HEK293T (cell line): Measurements from ENCODE around the gene KRT23.

Experiments used
- CTCF ChIA-PET: fragments of 350-600 bp; formaldehyde crosslinking; extraction: SDS; loops from one replicate; lab custom pipeline; 2021; ENCODE audit warnings: antibody characterized with exemption, inconsistent platforms; lab: Yijun Ruan, JAX
- POLR2A ChIA-PET: fragments of 350-600 bp; formaldehyde crosslinking; extraction: SDS; loops from one replicate; lab custom pipeline; 2020; ENCODE audit warnings: antibody characterized with exemption, inconsistent platforms; lab: Yijun Ruan, JAX
- DNase-seq: peaks from one replicate; pipeline ENCODE4 v3.0.0; 2012; ENCODE audit warnings: mixed read lengths; ENCODE audit errors: extremely low spot score
- ARNT ChIP-seq: fragments of 450-650 bp; IDR thresholded peaks from 2 replicates; pipeline ENCODE4 v1.6.1; 2017; ENCODE audit warnings: mild to moderate bottlenecking
- BHLHE40 ChIP-seq: fragments of 450-650 bp; IDR thresholded peaks from 2 replicates; pipeline ENCODE4 v1.6.1; 2016; ENCODE audit warnings: mild to moderate bottlenecking, moderate library complexity, borderline replicate concordance
- CTBP1 ChIP-seq: fragments of 450-650 bp; IDR thresholded peaks from 2 replicates; pipeline ENCODE4 v1.6.1; 2016; ENCODE audit warnings: borderline replicate concordance
- ELF4 ChIP-seq: fragments of 450-650 bp; IDR thresholded peaks from 2 replicates; pipeline ENCODE4 v1.6.1; 2017; ENCODE audit warnings: antibody characterized with exemption
- FOXA1 ChIP-seq: fragments of 450-650 bp; IDR thresholded peaks from 2 replicates; pipeline ENCODE4 v1.6.1; 2016; ENCODE audit warnings: mild to moderate bottlenecking
- FOXK2 ChIP-seq: fragments of 450-650 bp; IDR thresholded peaks from 2 replicates; pipeline ENCODE4 v1.6.1; 2016; ENCODE audit warnings: mild to moderate bottlenecking
- FOXM1 ChIP-seq: fragments of 450-650 bp; IDR thresholded peaks from 2 replicates; pipeline ENCODE4 v1.6.1; 2017; ENCODE audit warnings: mild to moderate bottlenecking, borderline replicate concordance
- HDGF ChIP-seq: fragments of 450-650 bp; IDR thresholded peaks from 2 replicates; pipeline ENCODE4 v1.6.1; 2017; ENCODE audit warnings: antibody characterized with exemption, borderline replicate concordance
- L3MBTL2 ChIP-seq: fragments of 450-650 bp; conservative IDR thresholded peaks from 2 replicates; pipeline ENCODE4 v1.6.1; 2016; ENCODE audit warnings: mild to moderate bottlenecking
- LEF1 ChIP-seq: fragments of 450-650 bp; IDR thresholded peaks from 2 replicates; pipeline ENCODE4 v1.6.1; 2017; ENCODE audit warnings: mild to moderate bottlenecking, borderline replicate concordance
- NFRKB ChIP-seq: fragments of 450-650 bp; IDR thresholded peaks from 2 replicates; pipeline ENCODE4 v1.6.1; 2016; ENCODE audit warnings: mild to moderate bottlenecking, moderate library complexity
- PKNOX1 ChIP-seq: fragments of 450-650 bp; IDR thresholded peaks from 2 replicates; pipeline ENCODE4 v1.6.1; 2016
- SP1 ChIP-seq: fragments of 450-650 bp; IDR thresholded peaks from 2 replicates; pipeline ENCODE4 v1.6.1; 2017
- SUZ12 ChIP-seq: fragments of 450-650 bp; IDR thresholded peaks from 2 replicates; pipeline ENCODE4 v1.6.1; 2016; ENCODE audit warnings: mild to moderate bottlenecking
- TARDBP ChIP-seq: fragments of 450-650 bp; IDR thresholded peaks from 2 replicates; pipeline ENCODE4 v1.6.1; 2016
- ZNF384 ChIP-seq: fragments of 450-650 bp; IDR thresholded peaks from 2 replicates; pipeline ENCODE4 v1.6.1; 2016

The KRT23 gene

GRCh38 chr17:40945414-40945813 lies 8.0 kb upstream of the KRT23 start:
- DNase-seq, result no peak
- POLR2A ChIA-PET, result no interaction called here
- no peak for TF ChIP-seq FOXM1
- no peak for TF ChIP-seq LEF1
- TF ChIP-seq TARDBP, result no peak
- TF ChIP-seq ELF4, result no peak
- TF ChIP-seq ZNF384, result no peak
- no peak for TF ChIP-seq CTBP1
- TF ChIP-seq NFRKB, result no peak
- no peak for TF ChIP-seq PKNOX1
- no peak for TF ChIP-seq BHLHE40
- no peak for TF ChIP-seq L3MBTL2
- TF ChIP-seq HDGF, result no peak
- TF ChIP-seq ARNT, result no peak
- TF ChIP-seq FOXK2, result no peak
- no peak for TF ChIP-seq SP1
- CTCF ChIA-PET, result no interaction called here

GRCh38 chr17:40944531-40944930 lies 7.1 kb upstream of the KRT23 start:
- ChIA-PET CTCF (no interaction called here), POLR2A (no interaction called here)
- no peak for DNase-seq
- TF ChIP-seq PKNOX1 (no peak), ARNT (no peak)

GRCh38 chr17:40942553-40942952 lies 5.1 kb upstream of the KRT23 start:
- ChIA-PET CTCF (no interaction called here), POLR2A (no interaction called here)
- DNase-seq, result no peak
- TF ChIP-seq NFRKB, result no peak
- TF ChIP-seq ZNF384, result no peak
- TF ChIP-seq SP1, result no peak
- no peak for TF ChIP-seq CTBP1
- TF ChIP-seq ELF4, result no peak
- TF ChIP-seq LEF1, result no peak
- no peak for TF ChIP-seq FOXK2
- TF ChIP-seq ARNT, result no peak
- TF ChIP-seq PKNOX1, result no peak

GRCh38 chr17:40940266-40940665 lies 2.8 kb upstream of the KRT23 start:
- CTCF ChIA-PET, result no interaction called here
- TF ChIP-seq L3MBTL2, result no peak
- TF ChIP-seq HDGF, result no peak
- no peak for TF ChIP-seq TARDBP
- no peak for TF ChIP-seq FOXM1
- no peak for TF ChIP-seq ARNT
- no peak for TF ChIP-seq FOXK2
- no peak for TF ChIP-seq LEF1
- no peak for TF ChIP-seq CTBP1
- no peak for TF ChIP-seq ELF4
- TF ChIP-seq NFRKB, result no peak
- TF ChIP-seq SP1, result no peak
- TF ChIP-seq BHLHE40, result no peak
- TF ChIP-seq SUZ12, result no peak
- no peak for TF ChIP-seq FOXA1
- TF ChIP-seq PKNOX1, result no peak
- no peak for TF ChIP-seq ZNF384

GRCh38 chr17:40938981-40939380 lies 1.5 kb upstream of the KRT23 start:
- no peak for DNase-seq
- CTCF ChIA-PET, result no interaction called here
- TF ChIP-seq ELF4 (no peak), BHLHE40 (no peak), NFRKB (no peak), ZNF384 (no peak), CTBP1 (no peak), FOXK2 (no peak), TARDBP (no peak), FOXM1 (no peak), LEF1 (no peak), FOXA1 (no peak), L3MBTL2 (no peak), ARNT (no peak), HDGF (no peak), SP1 (no peak), PKNOX1 (no peak), SUZ12 (no peak)
- POLR2A ChIA-PET, result no interaction called here

More at GRCh38 chr17:40940266-40940665, 2.8 kb upstream of the KRT23 start:
- DNase-seq, result no peak
- POLR2A ChIA-PET, result no interaction called here

GRCh38 chr17:40936976-40937375 lies 470 bp downstream of the KRT23 start:
- no peak for DNase-seq
- TF ChIP-seq SP1, result no peak
- TF ChIP-seq FOXA1, result no peak
- TF ChIP-seq L3MBTL2, result no peak
- no peak for TF ChIP-seq CTBP1
- TF ChIP-seq HDGF, result no peak
- TF ChIP-seq BHLHE40, result no peak
- TF ChIP-seq ELF4, result no peak
- no peak for TF ChIP-seq ARNT
- no peak for TF ChIP-seq PKNOX1
- TF ChIP-seq TARDBP, result no peak
- no peak for TF ChIP-seq ZNF384
- no peak for TF ChIP-seq FOXK2
- TF ChIP-seq NFRKB, result no peak
- no peak for TF ChIP-seq SUZ12
- CTCF ChIA-PET, result no interaction called here
- POLR2A ChIA-PET, result no interaction called here
